IMR-90 (cell line): ENCODE results near the gene MPRIP. TPM values are rescaled to one million over a fixed set of nuclear protein-coding genes. Genes with fewer than 3 reads are reported as not detected.
A peak's percentile ranks its signal among the peaks of the same experiment; 100 is the strongest.

Source experiments
- ATAC-seq: fragments of 200-7000 bp; cut with Tn5 transposase; 2 replicates; pipeline ENCODE4 v1.9.1; 2020; ENCODE audit warnings: low read depth, mild to moderate bottlenecking, moderate library complexity
- BruUV-seq: library from RNA; stranded (reverse); fragments of 400-500 nt; replicated peaks from 2 replicates; lab custom pipeline; 2021; lab: Mats Ljungman, UMichigan
- CTCF ChIA-PET: fragments of 300-600 bp; formaldehyde crosslinking; extraction: SDS; loops from one replicate; lab custom pipeline; 2021; ENCODE audit warnings: antibody characterized with exemption; lab: Yijun Ruan, JAX
- POLR2A ChIA-PET: fragments of 300-600 bp; sonication (Branson Sonifier 250); formaldehyde crosslinking; loops from one replicate; lab custom pipeline; 2022; ENCODE audit warnings: antibody characterized with exemption; ENCODE audit not compliant: unreplicated experiment; lab: Charles Lee
- DNase-seq: peaks from one replicate; pipeline ENCODE4 v3.0.0; 2013
- H2AFZ ChIP-seq: replicated peaks from 2 replicates; pipeline ENCODE3; 2013; ENCODE audit warnings: low read length, mild to moderate bottlenecking; ENCODE audit not compliant: poor library complexity
- H2AK5ac ChIP-seq: 2 replicates; pipeline ENCODE4 v1.6.1; 2013; ENCODE audit warnings: low read depth, low read length, inconsistent platforms
- H2AK9ac ChIP-seq: replicated peaks from 2 replicates; pipeline ENCODE3; 2013; ENCODE audit warnings: mild to moderate bottlenecking, low read depth, low read length, moderate library complexity; ENCODE audit not compliant: poor library complexity
- H2BK120ac ChIP-seq: 2 replicates; pipeline ENCODE4 v1.6.1; 2013; ENCODE audit warnings: low read depth, low read length, inconsistent platforms
- H2BK15ac ChIP-seq: 3 replicates; pipeline ENCODE4 v1.6.1; 2013; ENCODE audit warnings: low read depth, low read length, inconsistent platforms
- H2BK20ac ChIP-seq: 2 replicates; pipeline ENCODE4 v1.6.1; 2013; ENCODE audit warnings: low read depth, mild to moderate bottlenecking, inconsistent platforms, low read length, moderate library complexity
- H2BK5ac ChIP-seq: 2 replicates; pipeline ENCODE4 v1.6.1; 2013; ENCODE audit warnings: mild to moderate bottlenecking, low read depth, low read length, inconsistent platforms; ENCODE audit not compliant: poor library complexity, severe bottlenecking
- H3K14ac ChIP-seq: replicated peaks from 2 replicates; pipeline ENCODE4 v1.6.1; 2013; ENCODE audit warnings: low read depth, low read length, inconsistent platforms
- H3K18ac ChIP-seq: 2 replicates; pipeline ENCODE4 v1.6.1; 2013; ENCODE audit warnings: low read depth, low read length, control low read depth
- H3K23ac ChIP-seq: 2 replicates; pipeline ENCODE4 v1.6.1; 2013; ENCODE audit warnings: low read depth, low read length, inconsistent platforms
- H3K27ac ChIP-seq: 2 replicates; pipeline ENCODE4 v1.5.1; 2013; ENCODE audit warnings: mild to moderate bottlenecking, control low read depth, low read length; ENCODE audit not compliant: insufficient read depth
- H3K27me3 ChIP-seq: 2 replicates; pipeline ENCODE4 v1.6.1; 2013; ENCODE audit warnings: low read length; ENCODE audit not compliant: control insufficient read depth, insufficient read depth
- H3K36me3 ChIP-seq: 2 replicates; pipeline ENCODE4 v1.6.1; 2013; ENCODE audit warnings: low read length, mixed read lengths; ENCODE audit not compliant: control insufficient read depth, insufficient read depth
- H3K4ac ChIP-seq: 2 replicates; pipeline ENCODE4 v1.6.1; 2013; ENCODE audit warnings: low read depth, low read length, inconsistent platforms
- H3K4me1 ChIP-seq: 2 replicates; pipeline ENCODE4 v1.6.1; 2013; ENCODE audit warnings: low read length, mixed read lengths; ENCODE audit not compliant: control insufficient read depth, insufficient read depth
- H3K4me2 ChIP-seq: 2 replicates; pipeline ENCODE4 v1.6.1; 2013; ENCODE audit warnings: low read depth, mild to moderate bottlenecking, control low read depth, low read length, moderate library complexity
- H3K4me3 ChIP-seq: 2 replicates; pipeline ENCODE4 v1.5.1; 2013; ENCODE audit warnings: low read depth, mild to moderate bottlenecking, control low read depth, low read length, moderate library complexity; ENCODE audit not compliant: insufficient read depth
- H3K56ac ChIP-seq: 2 replicates; pipeline ENCODE4 v1.6.1; 2013; ENCODE audit warnings: low read length, inconsistent platforms; ENCODE audit not compliant: insufficient read depth; ENCODE audit errors: extremely low read depth
- H3K79me1 ChIP-seq, 2 experiments: 2 replicates each; pipeline ENCODE4 v1.6.1; 2013; ENCODE audit warnings: low read length in 2 of 2, inconsistent platforms in 1 of 2, low read depth in 1 of 2
- H3K9ac ChIP-seq: 2 replicates; pipeline ENCODE4 v1.6.1; 2013; ENCODE audit warnings: low read depth, low read length, control low read depth
- H3K9me1 ChIP-seq: 2 replicates; pipeline ENCODE4 v1.6.1; 2013; ENCODE audit warnings: low read length, inconsistent platforms; ENCODE audit not compliant: insufficient read depth
- H3K9me3 ChIP-seq: 2 replicates; pipeline ENCODE4 v1.6.1; 2013; ENCODE audit warnings: low read length; ENCODE audit not compliant: control insufficient read depth, insufficient read depth
- H4K20me1 ChIP-seq: 2 replicates; pipeline ENCODE4 v1.6.1; 2013; ENCODE audit warnings: low read length, inconsistent platforms; ENCODE audit not compliant: insufficient read depth
- H4K5ac ChIP-seq: 2 replicates; pipeline ENCODE4 v1.6.1; 2013; ENCODE audit warnings: mild to moderate bottlenecking, low read depth, low read length, control low read depth
- H4K8ac ChIP-seq, 2 experiments: 2 replicates each; pipeline ENCODE4 v1.6.1; 2013; ENCODE audit warnings: low read depth in 2 of 2, low read length in 2 of 2, control low read depth in 1 of 2, inconsistent platforms in 1 of 2
- H4K91ac ChIP-seq: 2 replicates; pipeline ENCODE4 v1.6.1; 2013; ENCODE audit warnings: low read depth, low read length, inconsistent platforms; ENCODE audit not compliant: insufficient read depth
- BHLHE40 ChIP-seq: fragments of 150-350 bp; IDR thresholded peaks from 2 replicates; pipeline ENCODE4 v1.6.1; 2016; ENCODE audit warnings: mild to moderate bottlenecking, low read depth, low read length
- FOS ChIP-seq: fragments of 150-350 bp; IDR thresholded peaks from 2 replicates; pipeline ENCODE4 v1.6.1; 2016; ENCODE audit warnings: low read depth, low read length
- MAZ ChIP-seq: IDR thresholded peaks from 2 replicates; pipeline ENCODE4 v1.6.1; 2012; ENCODE audit warnings: low read depth, mild to moderate bottlenecking, low read length, improper control_type of control experiment, moderate library complexity, borderline replicate concordance
- MXI1 ChIP-seq: IDR thresholded peaks from 2 replicates; pipeline ENCODE4 v1.6.1; 2012; ENCODE audit warnings: low read depth, mild to moderate bottlenecking, low read length, moderate library complexity, borderline replicate concordance
- RAD21 ChIP-seq: IDR thresholded peaks from 2 replicates; pipeline ENCODE4 v1.6.1; 2012; ENCODE audit warnings: low read length, improper control_type of control experiment
- RFX5 ChIP-seq: IDR thresholded peaks from 2 replicates; pipeline ENCODE4 v1.8.0; 2012; ENCODE audit warnings: low read depth, mild to moderate bottlenecking, low read length, moderate library complexity
- WGBS, 2 experiments: methylation state at CpG; one replicate each; pipeline versions ENCODE4 v1.1.5 to v1.1.7; 2013; ENCODE audit warnings: missing lambda C conversion rate in 2 of 2; ENCODE audit not compliant: insufficient read length in 1 of 2; ENCODE audit errors: extremely low coverage in 2 of 2; 5-methylcytosine and 5-hydroxymethylcytosine counted together
- dilution Hi-C: fragments of 300-500 bp; cut with HindIII; formaldehyde crosslinking; loops from one replicate; pipeline ENCODE4 v1.14.3; 2018; ENCODE audit warnings: low sequenced_read_pairs; ENCODE audit not compliant: unreplicated experiment
- in situ Hi-C: fragments of 300-500 bp; cut with MboI; formaldehyde crosslinking; loops from 3 replicates; pipeline ENCODE4 v1.14.3; 2019; ENCODE audit warnings: low sequenced_read_pairs, inconsistent platforms, mixed read lengths
- intact Hi-C: fragments of 100-400 bp; cut with micrococcal nuclease; formaldehyde crosslinking; loops from 2 replicates; pipeline ENCODE4 v1.10.0; 2022
- polyA plus RNA-seq, 3 experiments: library from polyadenylated mRNA; depleted of rRNA; stranded (reverse); fragments of >200 nt; gene quantifications; 2 replicates each; pipeline ENCODE4 v1.2.3, GENCODE V29; 2012; ENCODE audit warnings: low replicate concordance in 1 of 3
- total RNA-seq: library from RNA; depleted of rRNA; stranded (reverse); fragments of >200 nt; gene quantifications from 2 replicates; pipeline ENCODE4 v1.2.3, GENCODE V29; 2012

MPRIP gene
- total and polyA plus RNA-seq, 2 of the 4 experiments (the other 2 are of a cell fraction) = 111 to 149 TPM

DNA sequence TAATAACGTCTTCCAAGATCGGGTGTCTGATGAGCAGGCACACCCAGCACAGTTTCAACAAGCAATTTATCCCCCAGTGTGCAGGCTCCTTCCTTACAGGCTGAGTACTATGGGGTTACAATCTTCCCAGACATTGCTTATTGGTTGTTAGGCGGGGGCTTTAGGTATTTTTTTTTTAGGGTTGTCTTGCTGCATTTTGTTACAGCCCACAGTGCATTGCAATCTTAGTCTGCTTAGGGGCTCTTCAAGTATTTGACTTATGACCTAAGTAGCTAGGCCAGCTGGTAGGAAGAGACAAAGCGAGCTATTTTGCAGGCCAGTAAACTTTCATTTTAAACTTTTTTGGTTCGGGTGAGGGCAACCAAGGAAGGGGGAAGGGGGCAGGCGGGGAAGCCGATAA is 158.1 kb downstream of the MPRIP start:
- Histone ChIP-seq H3K4ac (no peak overlapping the region), H2BK120ac (no peak overlapping the region), H2BK20ac (no peak overlapping the region), H3K4me1 (peaks cover 12% of the 10 kb centered on the region), H3K27me3 (no peaks in the 10 kb centered on the region), H4K91ac (no peak overlapping the region), H3K4me2 (peak overlapping the region; percentile 74), H2BK5ac (no peak overlapping the region), H3K9me1 (no peaks in the 10 kb centered on the region), H2AFZ (no peak overlapping the region), H3K9me3 (no peaks in the 10 kb centered on the region), H3K4me3 (no peak overlapping the region), H4K20me1 (no peaks in the 10 kb centered on the region), H2AK5ac (peak overlapping the region; percentile 52; the same call in 1 of the 2 replicates), H3K9ac (no peak overlapping the region; the same call in 1 of the 2 replicates), H3K27ac (peak overlapping the region; percentile 72; the same call in 1 of the 2 replicates), H3K56ac (no peak overlapping the region), H4K8ac (peak overlapping the region in 1 of 2 experiments; percentile 40; a peak in 1 of 4 replicates), H3K14ac (no peak overlapping the region), H3K36me3 (no peaks in the 10 kb centered on the region; the same call in 1 of the 2 replicates), H3K23ac (peak overlapping the region; percentile 63; the same call in 1 of the 2 replicates), H3K18ac (peak overlapping the region; percentile 44; the same call in 1 of the 2 replicates), H3K79me1 (no peaks in the 10 kb centered on the region; a peak in 1 of 4 replicates), H2BK15ac (no peak overlapping the region), H2AK9ac (no peak overlapping the region), H4K5ac (no peak overlapping the region; the same call in 1 of the 2 replicates)
- WGBS, 2 experiments = 60% methylated on average over 1 of the region's 7 CpGs; no CpG with 5 or more reads in 1 of the 2 experiments
- dilution Hi-C loops (no loop called here), intact Hi-C loops (no loop called here), in situ Hi-C loops (no loop called here)
- ChIA-PET CTCF (interaction anchor here (0.6 to 0.8 kb wide), 2 partner anchors 11 to 102 kb away, joined by 3 to 4 read pairs; no protein-coding TSS in a partner anchor), POLR2A (no interaction called here)
- DNase-seq (no peak), ATAC-seq (peak; percentile 27)
- TF ChIP-seq MAZ (no peak), FOS (no peak), RAD21 (no peak), RFX5 (no peak), MXI1 (no peak), BHLHE40 (no peak)
- BruUV-seq = no TSS peak
